ENCODE measurements around the gene TRRAP.

Gene TRRAP

GRCh38 chr7:99006739-99007424 is 128.6 kb downstream of the TRRAP start:
- DNase-seq (ENCODE audit: low spot score), result no peak

DNA sequence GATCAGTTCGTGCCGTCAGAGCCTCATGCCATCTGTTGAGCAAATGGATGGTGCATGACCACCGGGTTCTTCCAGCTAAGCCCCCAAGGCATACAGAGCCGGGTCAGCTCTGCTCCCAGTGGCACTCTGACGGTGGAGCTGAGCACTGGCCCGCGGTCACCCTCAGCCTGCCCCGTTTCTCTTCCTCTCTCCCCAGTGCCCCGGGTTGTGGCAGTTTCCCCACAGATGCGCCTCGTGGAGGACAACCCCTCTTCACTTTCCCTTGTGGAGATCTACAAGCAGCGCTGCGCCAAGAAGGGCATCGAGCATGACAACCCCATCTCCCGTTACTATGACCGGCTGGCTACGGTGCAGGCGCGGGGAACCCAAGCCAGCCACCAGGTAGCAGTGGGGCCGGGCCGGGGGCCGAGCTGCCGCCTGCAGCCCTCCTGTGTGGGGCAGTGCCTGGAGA is 129.9 kb downstream of the TRRAP start:
- no peak for DNase-seq (ENCODE audit: low spot score)

DNA sequence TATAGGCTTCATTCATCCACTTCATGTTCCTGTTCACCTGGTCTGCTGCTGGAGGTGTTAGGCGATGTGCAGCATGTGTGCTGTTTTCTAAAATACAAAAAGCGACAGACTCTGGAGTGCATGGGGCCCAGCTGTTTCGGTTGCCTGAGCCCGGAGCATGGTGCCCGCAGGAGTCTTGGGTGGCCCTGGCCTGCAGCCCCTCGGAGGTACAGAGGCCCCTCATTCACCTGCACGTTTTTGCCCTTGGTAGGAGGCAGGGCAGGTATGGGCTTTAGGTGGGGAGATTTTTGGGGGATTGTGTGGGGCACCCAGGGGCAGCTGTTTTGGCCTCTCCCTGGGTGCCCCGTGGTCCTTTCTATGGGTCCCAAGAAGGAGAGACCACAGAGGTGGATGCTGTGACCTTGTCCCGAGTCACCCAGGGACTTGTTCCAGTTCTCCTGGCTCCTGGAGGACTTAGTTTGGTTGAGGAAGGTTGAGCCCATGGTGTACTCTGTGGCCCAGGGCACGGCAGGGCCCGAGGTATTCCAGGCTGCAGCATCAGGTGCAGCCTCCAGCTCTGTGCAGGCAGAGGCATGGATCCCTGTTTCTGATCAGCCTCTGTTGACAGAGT is 130.7 kb downstream of the TRRAP start:
- DNase-seq (ENCODE audit: low spot score), result no peak

DNA sequence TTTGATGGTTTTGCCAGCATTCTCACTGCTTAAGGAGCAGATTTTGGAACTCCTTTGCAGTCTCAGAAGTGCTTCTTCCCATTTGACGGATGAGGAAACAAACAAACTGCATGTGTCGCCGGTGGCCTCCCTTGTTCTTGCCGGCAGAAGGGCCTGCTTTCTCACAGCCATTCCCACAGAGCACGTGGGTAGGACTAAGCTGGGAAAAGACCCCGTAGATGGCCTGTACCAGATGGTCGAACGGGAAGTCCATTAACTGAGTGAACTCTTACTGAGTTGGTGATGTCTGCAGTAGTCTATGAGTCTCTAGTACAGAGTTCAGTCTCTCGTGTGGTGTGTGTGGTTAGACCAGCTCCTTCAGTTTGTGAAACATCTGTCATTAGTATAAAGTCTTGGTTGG is 131.9 kb downstream of the TRRAP start:
- DNase-seq (ENCODE audit: low spot score), result no peak

DNA sequence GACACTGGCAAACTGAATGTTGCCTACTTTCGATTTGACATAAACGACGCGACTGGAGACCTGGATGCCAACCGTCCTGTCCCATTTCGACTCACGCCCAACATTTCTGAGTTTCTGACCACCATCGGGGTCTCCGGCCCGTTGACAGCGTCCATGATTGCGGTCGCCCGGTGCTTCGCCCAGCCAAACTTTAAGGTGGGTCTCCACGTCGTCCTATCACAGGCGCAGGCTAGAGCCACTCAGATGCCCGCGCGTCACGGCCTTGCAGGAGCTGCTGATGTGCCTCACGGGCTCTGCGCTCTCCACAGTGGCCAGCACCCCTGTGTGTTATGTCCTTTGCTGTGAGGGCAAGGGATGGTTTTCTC is 133.0 kb downstream of the TRRAP start:
- DNase-seq (ENCODE audit: low spot score), result no peak

- DNase-seq (ENCODE audit: low spot score), result no peak
Observed at GRCh38 chr7:99011706-99012404, 133.5 kb downstream of the TRRAP start.

DNA sequence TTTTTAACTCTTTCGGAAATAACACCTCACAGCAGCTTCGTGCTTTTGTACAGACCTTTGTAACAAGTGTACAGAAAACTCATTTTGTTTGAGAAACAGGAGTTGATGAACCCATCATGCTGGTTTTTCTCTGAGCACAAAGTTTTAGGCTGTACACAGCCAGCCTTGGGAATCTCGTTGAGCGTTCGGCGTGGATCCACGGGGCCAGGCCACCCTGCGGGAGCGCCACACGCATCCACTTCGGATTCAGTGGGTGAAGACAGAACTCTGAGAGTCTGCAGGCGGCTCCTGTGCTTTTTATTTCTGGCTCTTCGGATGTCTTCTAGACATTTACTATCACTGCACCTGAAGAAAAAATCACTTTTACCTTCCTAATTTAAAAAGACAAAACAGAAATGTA is 134.4 kb downstream of the TRRAP start:
- DNase-seq (ENCODE audit: low spot score), result no peak

DNA sequence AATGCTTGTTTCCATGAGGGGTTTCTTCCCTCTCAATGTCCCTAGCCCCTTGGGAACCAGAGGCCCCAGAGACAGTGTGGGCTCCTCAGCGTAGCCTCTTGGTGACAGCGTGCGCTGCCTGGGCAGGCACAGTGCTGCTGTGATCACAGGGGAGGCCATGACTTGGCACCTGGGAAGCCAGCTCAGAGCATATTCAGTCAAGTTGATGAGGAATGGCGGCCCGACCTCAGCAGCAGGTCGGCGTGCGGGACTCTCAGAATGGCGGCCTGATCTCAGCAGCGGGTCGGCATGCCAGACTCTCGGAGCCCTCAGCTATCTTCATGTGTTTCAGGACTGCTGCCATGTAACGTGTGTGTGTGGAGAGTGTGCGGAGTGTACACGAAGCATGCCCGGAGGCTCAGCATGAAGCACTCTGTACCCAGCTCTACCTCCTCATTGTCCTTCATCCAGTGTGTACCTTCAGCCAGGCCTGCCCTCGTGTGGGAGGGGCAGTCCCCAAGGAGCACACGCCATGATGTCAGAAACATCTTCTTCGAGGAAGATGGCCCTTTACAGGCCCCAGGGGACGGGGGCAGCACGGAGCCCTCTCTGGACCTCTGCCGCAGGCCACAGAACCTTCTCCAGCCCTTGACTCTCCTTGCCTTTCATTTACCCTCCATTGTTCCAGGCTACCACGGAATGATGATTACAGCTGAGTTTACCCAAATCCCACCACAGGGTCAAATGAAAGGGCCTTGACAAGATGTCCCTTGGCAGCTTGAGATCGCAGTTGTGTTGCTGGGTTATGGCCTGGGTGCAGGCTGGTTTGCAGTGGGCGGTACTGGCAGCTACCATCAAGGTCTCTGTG is 135.2 kb downstream of the TRRAP start:
- no peak for DNase-seq (ENCODE audit: low spot score)

DNA sequence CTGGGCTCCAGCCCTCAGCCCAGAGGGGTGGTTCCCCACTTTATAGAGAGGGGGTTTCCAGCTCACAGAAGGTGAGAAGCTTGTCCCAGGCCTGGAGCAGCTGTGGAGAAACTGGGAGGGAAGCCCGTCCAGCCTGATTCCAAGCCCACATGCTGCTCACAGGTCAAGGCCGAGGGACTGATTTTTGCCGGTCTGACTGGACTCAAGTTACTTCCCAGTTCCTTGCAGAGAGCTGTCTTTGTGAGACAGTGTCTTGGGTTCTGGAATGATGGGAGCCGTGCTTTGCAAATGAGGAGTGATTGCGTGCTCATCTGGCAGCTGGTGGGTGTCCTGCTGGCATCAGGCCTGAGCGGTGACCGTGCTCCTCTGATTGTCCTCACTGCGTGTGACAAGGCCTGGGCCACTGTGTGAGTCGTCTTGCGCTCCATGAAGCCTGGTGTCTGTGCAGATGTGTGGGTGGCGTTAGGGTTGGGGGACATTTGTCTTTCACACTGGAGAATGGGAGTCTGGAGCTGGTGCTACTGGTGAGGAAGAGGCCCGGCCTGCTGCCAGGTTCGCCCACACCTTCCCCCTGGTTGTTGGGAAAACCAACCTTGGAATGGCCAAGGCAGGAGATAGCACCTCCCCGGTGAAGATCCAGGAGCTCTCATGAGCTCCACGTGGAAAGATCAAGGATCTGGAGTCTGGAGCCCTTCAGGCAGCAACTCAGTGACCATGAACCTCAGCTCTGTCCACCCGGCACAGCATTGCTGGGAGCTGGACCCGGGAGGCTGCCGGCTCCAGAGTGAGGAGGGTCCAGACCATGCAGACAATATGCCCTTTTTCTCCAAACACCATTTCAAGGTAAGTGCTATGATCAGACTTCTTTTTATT is 136.0 kb downstream of the TRRAP start:
- DNase-seq (ENCODE audit: low spot score), result no peak

GRCh38 chr7:99016196-99016595 is 137.9 kb downstream of the TRRAP start:
- no peak for DNase-seq (ENCODE audit: low spot score)

- no peak for DNase-seq (ENCODE audit: low spot score)
Observed at GRCh38 chr7:99019523-99020412, 141.4 kb downstream of the TRRAP start.

GRCh38 chr7:99020413-99020715 is 142.0 kb downstream of the TRRAP start:
- DNase-seq (ENCODE audit: low spot score), result no peak

- DNase-seq (ENCODE audit: low spot score), result no peak
Observed at GRCh38 chr7:99021941-99022560, 143.7 kb downstream of the TRRAP start.

- DNase-seq (ENCODE audit: low spot score), result no peak
Observed at GRCh38 chr7:99024066-99024465, 145.7 kb downstream of the TRRAP start.

- no peak for DNase-seq (ENCODE audit: low spot score)
Observed at GRCh38 chr7:99027241-99027640, 148.9 kb downstream of the TRRAP start.

- DNase-seq (ENCODE audit: low spot score), result no peak
Observed at GRCh38 chr7:99027841-99028240, 149.5 kb downstream of the TRRAP start.

DNA sequence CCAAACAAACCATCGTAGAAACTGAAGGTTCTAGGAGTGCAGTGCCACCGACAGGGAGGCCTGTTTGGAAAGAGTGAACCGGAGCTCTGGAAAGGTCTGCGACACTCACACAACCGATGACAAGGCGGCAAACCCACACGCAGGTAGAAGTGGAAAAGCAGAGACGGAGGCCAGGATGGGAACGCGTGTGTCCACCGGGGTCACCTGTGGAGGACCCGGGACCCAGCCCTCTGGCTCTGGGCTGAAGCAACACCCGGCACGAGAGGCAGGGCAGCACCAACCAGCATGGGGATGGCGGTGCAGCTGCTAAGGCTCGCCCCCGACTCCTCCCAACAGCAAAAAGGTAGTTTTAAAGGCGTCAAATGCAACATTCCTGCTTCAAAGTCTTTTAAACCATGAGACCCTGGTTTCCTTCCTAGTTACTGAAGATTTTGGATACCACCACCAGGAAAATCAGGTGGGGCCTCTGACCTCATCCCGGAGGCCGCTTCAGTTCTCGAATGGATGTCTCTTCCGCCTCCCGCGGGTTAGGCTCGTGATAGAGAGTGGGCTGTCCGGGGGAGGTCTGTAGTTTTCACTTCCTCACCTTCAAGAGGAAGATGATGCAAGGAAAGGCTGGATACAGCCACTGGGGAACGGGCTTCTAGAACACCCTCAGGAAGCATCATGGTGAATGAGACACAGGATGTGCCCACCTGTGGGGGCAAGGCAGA is 150.1 kb downstream of the TRRAP start:
- no peak for DNase-seq (ENCODE audit: low spot score)

DNA sequence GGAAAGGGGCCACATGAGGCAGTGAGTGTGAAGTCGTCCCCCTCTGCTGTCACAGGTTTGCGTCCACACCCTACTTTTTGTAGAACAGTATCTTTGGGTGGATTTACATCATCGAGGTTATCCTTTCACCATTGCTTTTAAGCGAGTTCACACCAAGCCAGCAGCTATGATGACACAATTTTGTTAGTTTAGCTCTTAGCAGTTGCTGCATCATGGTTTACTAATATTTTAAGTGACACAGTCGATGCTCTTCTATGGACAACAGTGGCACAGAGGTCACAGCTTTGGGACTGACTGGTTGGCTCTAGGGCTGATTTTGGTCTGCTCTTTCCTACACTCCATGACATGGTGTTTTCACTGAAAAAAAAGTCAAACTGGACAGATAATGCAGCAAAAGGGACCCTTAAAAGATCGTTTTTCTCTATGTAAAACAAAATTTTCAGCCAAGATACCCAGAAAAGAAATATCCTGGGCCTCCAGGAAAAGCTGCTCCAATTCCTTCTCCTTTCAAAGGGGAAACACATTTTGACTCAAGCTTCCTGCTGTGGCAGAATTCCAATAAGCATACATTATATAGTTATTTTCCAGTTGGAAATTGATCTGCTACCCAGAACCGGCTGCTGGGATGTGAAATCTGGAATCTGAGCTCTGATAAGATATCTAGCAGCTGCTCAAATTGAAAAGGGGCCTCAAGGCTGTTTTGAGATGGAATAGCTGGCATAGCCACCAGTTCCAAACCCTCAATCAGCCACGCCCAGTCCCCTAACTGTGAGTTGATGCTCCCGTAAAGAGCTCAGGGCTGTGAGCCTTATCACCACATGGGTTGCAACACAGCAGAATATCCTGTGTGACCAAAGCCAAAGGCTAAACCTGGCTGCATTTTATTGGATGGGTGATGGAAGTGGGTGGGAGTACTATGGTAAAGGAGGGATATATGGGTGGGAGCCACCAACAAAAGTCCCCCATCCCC is 151.4 kb downstream of the TRRAP start:
- DNase-seq (ENCODE audit: low spot score), result peak; percentile 55
